GM10248 (cell line): ENCODE results near the gene CD300LG.

Experiments
- CTCF ChIA-PET: fragments of 300-600 bp; sonication (Branson Sonifier 250); formaldehyde crosslinking; extraction: SDS; loops from one replicate; lab custom pipeline; 2021; ENCODE audit warnings: antibody characterized with exemption; lab: Yijun Ruan, JAX
- POLR2A ChIA-PET: fragments of 350-650 bp; sonication (Branson Sonifier 250); formaldehyde crosslinking; extraction: SDS; loops from one replicate; lab custom pipeline; 2020; ENCODE audit warnings: antibody characterized with exemption; lab: Yijun Ruan, JAX
- DNase-seq: peaks from one replicate; pipeline ENCODE4 v3.0.0; 2012; ENCODE audit errors: extremely low spot score
- CTCF ChIP-seq: IDR thresholded peaks from 2 replicates; pipeline ENCODE4 v1.5.1; 2012; ENCODE audit warnings: mild to moderate bottlenecking, low read depth; ENCODE audit errors: extremely low read depth, missing control alignments, control extremely low read depth

The CD300LG gene

GRCh38 chr17:43805117-43805516 lies 41.9 kb upstream of the CD300LG start:
- ChIA-PET CTCF (no interaction called here), POLR2A (no interaction called here)
- DNase-seq, result no peak
- no peak for TF ChIP-seq CTCF

GRCh38 chr17:43808076-43808475 lies 38.9 kb upstream of the CD300LG start:
- no peak for DNase-seq
- ChIA-PET CTCF (no interaction called here), POLR2A (no interaction called here)
- no peak for TF ChIP-seq CTCF

- no peak for DNase-seq
- ChIA-PET CTCF (interaction anchor here (0.6 kb wide), 1 partner anchor 9 kb away, joined by 3 read pairs; no protein-coding TSS in a partner anchor), POLR2A (no interaction called here)
- no peak for TF ChIP-seq CTCF
Observed at GRCh38 chr17:43809121-43809520, 37.9 kb upstream of the CD300LG start.

GRCh38 chr17:43810226-43810715 lies 36.7 kb upstream of the CD300LG start:
- no peak for DNase-seq
- ChIA-PET POLR2A (no interaction called here), CTCF (interaction anchor here (0.7 kb wide), 1 partner anchor 9 kb away, joined by 3 read pairs; no protein-coding TSS in a partner anchor)
- TF ChIP-seq CTCF, result no peak

- POLR2A ChIA-PET, result no interaction called here
- no peak for DNase-seq
- CTCF ChIA-PET, result interaction anchor here (0.7 kb wide), 1 partner anchor 8 kb away, joined by 3 read pairs; no protein-coding TSS in a partner anchor
- TF ChIP-seq CTCF, result no peak
Observed at GRCh38 chr17:43810823-43811222, 36.2 kb upstream of the CD300LG start.

GRCh38 chr17:43812396-43813265 lies 34.3 kb upstream of the CD300LG start:
- DNase-seq, result no peak
- no peak for TF ChIP-seq CTCF
- POLR2A ChIA-PET, result no interaction called here
- CTCF ChIA-PET, result no interaction called here
